ENCODE results near the gene FRAT1. TPM values are rescaled to one million over a fixed set of nuclear protein-coding genes. Genes with fewer than 3 reads are reported as not detected.

FRAT1 gene
- total and polyA plus RNA-seq, 10 of the 15 experiments (the other 5 are each of a cell fraction or from before 2014, with no cell fraction given) = 0.07 to 0.73 (median 0.26) TPM

- no peak for TF ChIP-seq REST (IDR thresholded peaks at IDR 0.05; ENCODE audit: low read depth, low read length)
- TF ChIP-seq ZNF592 (IDR thresholded peaks at IDR 0.05) = no peak
- TF ChIP-seq SIX5 (IDR thresholded peaks at IDR 0.05; ENCODE audit: low read depth, low read length, severe bottlenecking) = no peak
- TF ChIP-seq IKZF2 (IDR thresholded peaks at IDR 0.05) = no peak
- no peak for TF ChIP-seq TARDBP (IDR thresholded peaks at IDR 0.05; ENCODE audit: borderline replicate concordance)
- no peak for TF ChIP-seq FOXK2 (IDR thresholded peaks at IDR 0.05)
- TF ChIP-seq MTA3 (IDR thresholded peaks at IDR 0.05; ENCODE audit: borderline replicate concordance, low read length) = no peak
- Histone ChIP-seq H3K4me2 (ENCODE audit: control insufficient read depth, insufficient read depth) (no peak overlapping the region), H3K27ac (ENCODE audit: control insufficient read depth, insufficient read depth) (no peak overlapping the region), H3K4me1 (ENCODE audit: control insufficient read depth, insufficient read depth, low read length) (no peaks in the 10 kb centered on the region; the same call in 1 of the 2 replicates), H3K9me3 (replicated peaks; ENCODE audit: control insufficient read depth, insufficient read depth, low read length) (no peaks in the 10 kb centered on the region), H3K79me2 (ENCODE audit: control insufficient read depth, insufficient read depth, low read length) (no peaks in the 10 kb centered on the region), H4K20me1 (ENCODE audit: control insufficient read depth, insufficient read depth) (no peaks in the 10 kb centered on the region), H2AFZ (ENCODE audit: control insufficient read depth, low read depth, low read length) (no peak overlapping the region), H3K9ac (ENCODE audit: control insufficient read depth, insufficient read depth, low read length) (no peak overlapping the region), H3K4me3 (no peak overlapping the region), H3K27me3 (replicated peaks in 1 of 2; ENCODE audit: control insufficient read depth in 2 of 2, insufficient read depth in 2 of 2, low read length in 1 of 2) (no peaks in the 10 kb centered on the region), H3K36me3 (ENCODE audit: control insufficient read depth in 2 of 2, insufficient read depth in 2 of 2, low read length in 1 of 2) (peaks cover 10 to 27% of the 10 kb centered on the region in 2 experiments)
- intact Hi-C loops (cut with micrococcal nuclease; ENCODE audit: unreplicated experiment) (no loop called here), in situ Hi-C loops (cut with MboI) (no loop called here)
- RAD21 ChIA-PET (ENCODE audit: unreplicated experiment) = no interaction called here
- FAIRE-seq (no peak), ATAC-seq (no peak), DNase-seq (ENCODE audit: low read depth, low spot score) (no peak)
- no TSS peak for BruUV-seq (replicated peaks)
- SMC1A ChIA-PET (ENCODE audit: uncharacterized antibody, unreplicated experiment) = no interaction called here
- WGBS (ENCODE audit: insufficient coverage, insufficient replicate concordance, low lambda C conversion rate, missing lambda C conversion rate) = 95% methylated on average over 12 of the region's 12 CpGs
- CTCF ChIA-PET = no interaction called here
- POLR2A ChIA-PET = no interaction called here
Measured at GRCh38 chr10:97367126-97367649, 48.1 kb downstream of the FRAT1 start.

Small RNA genes lying within 50 kb of the gene (small RNA-seq; reads per million reads assigned to genes)
- gene RF00017 = not detected

Other genes with a start within 250 kb of the FRAT1 start
Only the 7 nearest of the 9 such genes appear.
- gene SLIT1, start 133.3 kb upstream of the FRAT1 start, total RNA-seq (2014; rRNA removed) = 0.06 and 0.11 TPM in 2 replicates
- 0.04 TPM in 1 of 2 replicates, not detected in the other for gene SLIT1, start 133.3 kb upstream of the FRAT1 start, total RNA-seq (2014; rRNA removed; fragmentation: Illumina TruSeq; extraction: Trizol)
- 0.05 and 0.15 TPM in 2 replicates for gene SLIT1, start 133.3 kb upstream of the FRAT1 start, total RNA-seq (2021)
- gene SLIT1, start 133.3 kb upstream of the FRAT1 start, polyA plus RNA-seq (2011; rRNA removed) = 0.09 and 0.19 TPM in 2 replicates
- 0.04 TPM in 1 of 2 replicates, not detected in the other for gene SLIT1, start 133.3 kb upstream of the FRAT1 start, polyA plus RNA-seq (2014; fragmentation: Illumina TruSeq; extraction: Trizol)
- not detected for gene SLIT1, start 133.3 kb upstream of the FRAT1 start, polyA plus RNA-seq (2014; fragmentation: Nextera tagmentation; extraction: Ambion mirVana)
- 0.06 TPM in 2 replicates for gene SLIT1, start 133.3 kb upstream of the FRAT1 start, polyA plus RNA-seq (2014; rRNA removed)
- gene SLIT1, start 133.3 kb upstream of the FRAT1 start, polyA plus RNA-seq (2016; fragmentation: Nextera tagmentation; extraction: Ambion mirVana) = not detected
- 19.6 and 23.9 TPM in 2 replicates for gene ARHGAP19, start 26.6 kb upstream of the FRAT1 start, total RNA-seq (2014; rRNA removed)
- gene ARHGAP19, start 26.6 kb upstream of the FRAT1 start, total RNA-seq (2014; rRNA removed; fragmentation: Illumina TruSeq; extraction: Trizol) = 29.0 and 29.8 TPM in 2 replicates
- gene ARHGAP19, start 26.6 kb upstream of the FRAT1 start, total RNA-seq (2021) = 30.8 and 32.2 TPM in 2 replicates
- 40.7 and 53.1 TPM in 2 replicates for gene ARHGAP19, start 26.6 kb upstream of the FRAT1 start, polyA plus RNA-seq (2011; rRNA removed)
- gene ARHGAP19, start 26.6 kb upstream of the FRAT1 start, polyA plus RNA-seq (2014; fragmentation: Illumina TruSeq; extraction: Trizol) = 31.7 and 39.4 TPM in 2 replicates
- gene ARHGAP19, start 26.6 kb upstream of the FRAT1 start, polyA plus RNA-seq (2014; fragmentation: Nextera tagmentation; extraction: Ambion mirVana) = 10 to 100 TPM; 13.3 to 16.1 TPM
- gene ARHGAP19, start 26.6 kb upstream of the FRAT1 start, polyA plus RNA-seq (2014; rRNA removed) = 18.3 and 21.8 TPM in 2 replicates
- gene ARHGAP19, start 26.6 kb upstream of the FRAT1 start, polyA plus RNA-seq (2016; fragmentation: Nextera tagmentation; extraction: Ambion mirVana) = 10 to 100 TPM; 22.3 to 22.9 TPM
- gene FRAT2, start 15.5 kb downstream of the FRAT1 start, total RNA-seq (2014; rRNA removed) = 5.0 and 5.9 TPM in 2 replicates
- gene FRAT2, start 15.5 kb downstream of the FRAT1 start, total RNA-seq (2014; rRNA removed; fragmentation: Illumina TruSeq; extraction: Trizol) = 3.5 and 4.1 TPM in 2 replicates
- 5.2 and 5.6 TPM in 2 replicates for gene FRAT2, start 15.5 kb downstream of the FRAT1 start, total RNA-seq (2021)
- 3.9 and 4.4 TPM in 2 replicates for gene FRAT2, start 15.5 kb downstream of the FRAT1 start, polyA plus RNA-seq (2011; rRNA removed)
- 2.9 and 3.8 TPM in 2 replicates for gene FRAT2, start 15.5 kb downstream of the FRAT1 start, polyA plus RNA-seq (2014; fragmentation: Illumina TruSeq; extraction: Trizol)
- 1 to 10 TPM in 1 of 2 experiments, under 1 TPM in 1; 0.69 to 1.8 TPM for gene FRAT2, start 15.5 kb downstream of the FRAT1 start, polyA plus RNA-seq (2014; fragmentation: Nextera tagmentation; extraction: Ambion mirVana)
- gene FRAT2, start 15.5 kb downstream of the FRAT1 start, polyA plus RNA-seq (2014; rRNA removed) = 4.4 and 5.0 TPM in 2 replicates
- 1 to 10 TPM; 1.3 to 2.2 TPM for gene FRAT2, start 15.5 kb downstream of the FRAT1 start, polyA plus RNA-seq (2016; fragmentation: Nextera tagmentation; extraction: Ambion mirVana)
- 27.2 and 32.6 TPM in 2 replicates for gene RRP12, start 82.1 kb downstream of the FRAT1 start, total RNA-seq (2014; rRNA removed)
- 14.6 and 14.9 TPM in 2 replicates for gene RRP12, start 82.1 kb downstream of the FRAT1 start, total RNA-seq (2014; rRNA removed; fragmentation: Illumina TruSeq; extraction: Trizol)
- gene RRP12, start 82.1 kb downstream of the FRAT1 start, total RNA-seq (2021) = 47.7 and 48.3 TPM in 2 replicates
- 5.0 and 13.9 TPM in 2 replicates for gene RRP12, start 82.1 kb downstream of the FRAT1 start, polyA plus RNA-seq (2011; rRNA removed)
- gene RRP12, start 82.1 kb downstream of the FRAT1 start, polyA plus RNA-seq (2014; fragmentation: Illumina TruSeq; extraction: Trizol) = 5.1 and 16.5 TPM in 2 replicates
- gene RRP12, start 82.1 kb downstream of the FRAT1 start, polyA plus RNA-seq (2014; fragmentation: Nextera tagmentation; extraction: Ambion mirVana) = 1 to 10 TPM; 5.3 to 5.7 TPM
- gene RRP12, start 82.1 kb downstream of the FRAT1 start, polyA plus RNA-seq (2014; rRNA removed) = 17.1 and 22.1 TPM in 2 replicates
- gene RRP12, start 82.1 kb downstream of the FRAT1 start, polyA plus RNA-seq (2016; fragmentation: Nextera tagmentation; extraction: Ambion mirVana) = 10 to 100 TPM; 47.2 to 48.7 TPM
- gene PGAM1, start 106.9 kb downstream of the FRAT1 start, total RNA-seq (2014; rRNA removed) = 900 and 915 TPM in 2 replicates
- gene PGAM1, start 106.9 kb downstream of the FRAT1 start, total RNA-seq (2014; rRNA removed; fragmentation: Illumina TruSeq; extraction: Trizol) = 522 and 529 TPM in 2 replicates
- gene PGAM1, start 106.9 kb downstream of the FRAT1 start, total RNA-seq (2021) = 716 and 743 TPM in 2 replicates
- 1,223 and 1,362 TPM in 2 replicates for gene PGAM1, start 106.9 kb downstream of the FRAT1 start, polyA plus RNA-seq (2011; rRNA removed)
- 458 and 657 TPM in 2 replicates for gene PGAM1, start 106.9 kb downstream of the FRAT1 start, polyA plus RNA-seq (2014; fragmentation: Illumina TruSeq; extraction: Trizol)
- 100 to 1,000 TPM; 115 to 271 TPM for gene PGAM1, start 106.9 kb downstream of the FRAT1 start, polyA plus RNA-seq (2014; fragmentation: Nextera tagmentation; extraction: Ambion mirVana)
- gene PGAM1, start 106.9 kb downstream of the FRAT1 start, polyA plus RNA-seq (2014; rRNA removed) = 761 and 772 TPM in 2 replicates
- 1,000 to 10,000 TPM; 1,161 to 1,235 TPM for gene PGAM1, start 106.9 kb downstream of the FRAT1 start, polyA plus RNA-seq (2016; fragmentation: Nextera tagmentation; extraction: Ambion mirVana)
- 63.1 and 65.8 TPM in 2 replicates for gene EXOSC1, start 126.7 kb downstream of the FRAT1 start, total RNA-seq (2014; rRNA removed)
- gene EXOSC1, start 126.7 kb downstream of the FRAT1 start, total RNA-seq (2014; rRNA removed; fragmentation: Illumina TruSeq; extraction: Trizol) = 63.8 and 65.7 TPM in 2 replicates
- 43.4 and 50.3 TPM in 2 replicates for gene EXOSC1, start 126.7 kb downstream of the FRAT1 start, total RNA-seq (2021)
- gene EXOSC1, start 126.7 kb downstream of the FRAT1 start, polyA plus RNA-seq (2011; rRNA removed) = 50.8 and 53.7 TPM in 2 replicates
- gene EXOSC1, start 126.7 kb downstream of the FRAT1 start, polyA plus RNA-seq (2014; fragmentation: Illumina TruSeq; extraction: Trizol) = 80.5 and 83.4 TPM in 2 replicates
- gene EXOSC1, start 126.7 kb downstream of the FRAT1 start, polyA plus RNA-seq (2014; fragmentation: Nextera tagmentation; extraction: Ambion mirVana) = 100 to 1,000 TPM in 1 of 2 experiments, 10 to 100 TPM in 1; 88.8 to 121 TPM
- 65.7 and 66.7 TPM in 2 replicates for gene EXOSC1, start 126.7 kb downstream of the FRAT1 start, polyA plus RNA-seq (2014; rRNA removed)
- 100 to 1,000 TPM; 116 to 119 TPM for gene EXOSC1, start 126.7 kb downstream of the FRAT1 start, polyA plus RNA-seq (2016; fragmentation: Nextera tagmentation; extraction: Ambion mirVana)
- gene ZDHHC16, start 126.9 kb downstream of the FRAT1 start, total RNA-seq (2014; rRNA removed) = 30.0 and 30.6 TPM in 2 replicates
- 27.3 and 29.6 TPM in 2 replicates for gene ZDHHC16, start 126.9 kb downstream of the FRAT1 start, total RNA-seq (2014; rRNA removed; fragmentation: Illumina TruSeq; extraction: Trizol)
- gene ZDHHC16, start 126.9 kb downstream of the FRAT1 start, total RNA-seq (2021) = 27.7 and 30.5 TPM in 2 replicates
- 17.6 and 25.7 TPM in 2 replicates for gene ZDHHC16, start 126.9 kb downstream of the FRAT1 start, polyA plus RNA-seq (2011; rRNA removed)
- 40.7 and 43.2 TPM in 2 replicates for gene ZDHHC16, start 126.9 kb downstream of the FRAT1 start, polyA plus RNA-seq (2014; fragmentation: Illumina TruSeq; extraction: Trizol)
- 10 to 100 TPM; 16.8 to 20.0 TPM for gene ZDHHC16, start 126.9 kb downstream of the FRAT1 start, polyA plus RNA-seq (2014; fragmentation: Nextera tagmentation; extraction: Ambion mirVana)
- 26.5 and 27.8 TPM in 2 replicates for gene ZDHHC16, start 126.9 kb downstream of the FRAT1 start, polyA plus RNA-seq (2014; rRNA removed)
- gene ZDHHC16, start 126.9 kb downstream of the FRAT1 start, polyA plus RNA-seq (2016; fragmentation: Nextera tagmentation; extraction: Ambion mirVana) = 10 to 100 TPM; 56.6 to 63.1 TPM